Fibroblast of lung (primary cell): ENCODE data around the gene C1GALT1.

ENCODE experiments used
- EZH2 ChIP-seq: IDR thresholded peaks from 2 replicates; pipeline ENCODE4 v1.5.1; 2012; ENCODE audit warnings: low read length, control low read depth, mild to moderate bottlenecking; ENCODE audit errors: missing control alignments
- TF ChIP-seq, protein P1 (sequence below), 2 donors: IDR thresholded peaks in 1 of 2; conservative IDR thresholded peaks in 1 of 2; 1 replicate in 1 of 2; 2 replicates in 1 of 2; pipeline ENCODE4 v1.5.1; 2011 to 2012; ENCODE audit warnings: low read length in 2 of 2, control low read depth in 1 of 2, inconsistent platforms in 1 of 2, low read depth in 1 of 2, mild to moderate bottlenecking in 1 of 2

DNA sequence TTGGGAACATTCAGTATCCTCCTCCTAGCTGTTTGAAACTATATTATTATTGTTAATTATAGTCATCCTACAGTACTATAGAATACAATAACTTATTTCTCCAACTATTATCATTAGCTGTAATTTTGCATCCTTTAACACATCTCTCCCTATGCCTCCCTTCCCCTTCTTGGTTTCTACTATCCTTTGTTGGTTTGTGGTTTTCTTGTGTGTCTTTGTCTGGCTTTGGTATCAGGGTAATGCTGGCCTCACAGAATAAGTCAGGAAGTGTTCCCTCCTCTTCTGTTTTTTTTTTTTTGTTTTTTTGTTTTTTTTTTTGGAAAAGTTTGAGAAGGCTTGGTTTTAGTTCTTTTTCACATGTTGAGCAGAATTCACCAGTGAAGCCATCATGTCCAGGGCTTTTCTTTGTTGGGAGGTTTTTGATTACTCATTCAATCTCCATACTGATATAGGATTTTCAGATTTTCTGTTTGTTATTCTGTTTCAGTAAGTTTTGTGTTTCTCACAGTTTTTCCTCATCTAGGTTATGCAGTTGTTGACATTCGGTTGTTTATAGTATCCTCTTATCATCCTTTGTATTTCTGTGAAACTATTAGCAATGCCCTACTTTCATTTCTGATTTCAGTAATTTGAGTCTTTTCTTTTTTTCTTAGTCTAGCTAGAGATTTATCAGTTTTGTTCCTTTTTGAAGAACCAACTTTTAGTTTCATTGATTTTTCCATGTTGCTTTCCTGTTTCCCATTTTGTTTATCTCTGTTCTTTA, 21.6 kb downstream of the C1GALT1 start:
- no peak for TF ChIP-seq EZH2
- TF ChIP-seq, protein P1, sequence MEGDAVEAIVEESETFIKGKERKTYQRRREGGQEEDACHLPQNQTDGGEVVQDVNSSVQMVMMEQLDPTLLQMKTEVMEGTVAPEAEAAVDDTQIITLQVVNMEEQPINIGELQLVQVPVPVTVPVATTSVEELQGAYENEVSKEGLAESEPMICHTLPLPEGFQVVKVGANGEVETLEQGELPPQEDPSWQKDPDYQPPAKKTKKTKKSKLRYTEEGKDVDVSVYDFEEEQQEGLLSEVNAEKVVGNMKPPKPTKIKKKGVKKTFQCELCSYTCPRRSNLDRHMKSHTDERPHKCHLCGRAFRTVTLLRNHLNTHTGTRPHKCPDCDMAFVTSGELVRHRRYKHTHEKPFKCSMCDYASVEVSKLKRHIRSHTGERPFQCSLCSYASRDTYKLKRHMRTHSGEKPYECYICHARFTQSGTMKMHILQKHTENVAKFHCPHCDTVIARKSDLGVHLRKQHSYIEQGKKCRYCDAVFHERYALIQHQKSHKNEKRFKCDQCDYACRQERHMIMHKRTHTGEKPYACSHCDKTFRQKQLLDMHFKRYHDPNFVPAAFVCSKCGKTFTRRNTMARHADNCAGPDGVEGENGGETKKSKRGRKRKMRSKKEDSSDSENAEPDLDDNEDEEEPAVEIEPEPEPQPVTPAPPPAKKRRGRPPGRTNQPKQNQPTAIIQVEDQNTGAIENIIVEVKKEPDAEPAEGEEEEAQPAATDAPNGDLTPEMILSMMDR (conservative IDR thresholded peaks at IDR 0.05 in 1 of 2, IDR thresholded peaks at IDR 0.05 in 1 of 2; ENCODE audit: low read depth in 1 of 2, low read length in 2 of 2), result no peak
